Measurements from ENCODE around the gene C2orf76.
"Not testable (repeated sequence)": the region's sequence is repeated elsewhere in the genome, so short reads cannot be mapped to it uniquely, and the experiment has no call there.

- not testable (repeated sequence) for TF ChIP-seq CTCF (IDR thresholded peaks at IDR 0.05; ENCODE audit: insufficient read depth, low read length)
- TF ChIP-seq SPI1 (IDR thresholded peaks at IDR 0.05; ENCODE audit: borderline replicate concordance, low read depth), result peak; percentile 46; the same call in 1 of the 2 replicates
Observed at GRCh38 chr2:119373907-119374745, 7.5 kb upstream of the C2orf76 start.
